B cell (primary cell): ENCODE measurements around the gene BRSK2. TPM values are rescaled to one million over a fixed set of nuclear protein-coding genes. Genes with fewer than 3 reads are reported as not detected.

Experiments used
- ATAC-seq: fragments of 200-7000 bp; cut with Tn5 transposase; one replicate; pipeline ENCODE4 v1.10.0; 2021; ENCODE audit warnings: low read depth, mild to moderate bottlenecking, moderate number of reproducible peaks, moderate library complexity
- CTCF ChIA-PET: fragments of 350-600 bp; sonication (Branson Sonifier 250); formaldehyde crosslinking; loops from one replicate; lab custom pipeline; 2021; ENCODE audit warnings: antibody characterized with exemption, inconsistent platforms; lab: Charles Lee
- POLR2A ChIA-PET: fragments of 350-600 bp; sonication (Branson Sonifier 250); formaldehyde crosslinking; loops from one replicate; lab custom pipeline; 2021; ENCODE audit warnings: antibody characterized with exemption; lab: Charles Lee
- DNase-seq: peaks from one replicate; pipeline ENCODE4 v3.0.0; 2013
- H2AFZ ChIP-seq: 2 replicates; pipeline ENCODE4 v1.6.1; 2012; ENCODE audit warnings: mild to moderate bottlenecking, low read depth, low read length; ENCODE audit not compliant: insufficient read depth, poor library complexity, severe bottlenecking
- H3K27ac ChIP-seq, 2 donors: 1 replicate in 1 of 2; 2 replicates in 1 of 2; pipeline ENCODE4 v1.5.1; 2012 to 2013; ENCODE audit warnings: low read length in 2 of 2, mild to moderate bottlenecking in 2 of 2, moderate library complexity in 1 of 2
- H3K27me3 ChIP-seq, 4 experiments: fragments of 200-600 bp in 1 of 4; sonication (generic) in 1 of 4; replicated peaks in 1 of 4; 1 replicate in 2 of 4; 2 replicates in 2 of 4; pipeline versions ENCODE4 v1.6.1 to v1.7.0; 2013 to 2016; ENCODE audit warnings: low read length in 3 of 4, mild to moderate bottlenecking in 2 of 4, mixed read lengths in 1 of 4, moderate library complexity in 1 of 4; ENCODE audit not compliant: insufficient read depth in 4 of 4, control insufficient read depth in 3 of 4; ENCODE audit errors: control extremely low read depth in 1 of 4
- H3K36me3 ChIP-seq, 2 experiments: replicated peaks in 1 of 2; 1 replicate in 1 of 2; 2 replicates in 1 of 2; pipeline versions ENCODE4 v1.6.1 to v1.7.1; 2013; ENCODE audit warnings: low read length in 1 of 2; ENCODE audit not compliant: insufficient read depth in 2 of 2, control insufficient read depth in 1 of 2; ENCODE audit errors: control extremely low read depth in 1 of 2, extremely low read depth in 1 of 2
- H3K4me1 ChIP-seq, 2 donors: fragments of 200-600 bp in 1 of 2; sonication (generic) in 1 of 2; 1 replicate in 1 of 2; 2 replicates in 1 of 2; pipeline versions ENCODE4 v1.5.1 to v1.6.1; 2013 to 2017; ENCODE audit warnings: low read length in 2 of 2; ENCODE audit not compliant: control insufficient read depth in 2 of 2, insufficient read depth in 2 of 2
- H3K4me2 ChIP-seq: replicated peaks from 2 replicates; pipeline ENCODE3; 2012; ENCODE audit warnings: mild to moderate bottlenecking, low read depth, low read length; ENCODE audit not compliant: poor library complexity, severe bottlenecking
- H3K4me3 ChIP-seq, 5 experiments: fragments of 200-600 bp in 1 of 5; sonication (generic) in 1 of 5; 1 replicate in 3 of 5; 2 replicates in 2 of 5; pipeline versions ENCODE4 v1.5.1 to v1.7.0; 2011 to 2016; ENCODE audit warnings: low read length in 4 of 5, mild to moderate bottlenecking in 4 of 5, low read depth in 2 of 5, control low read depth in 1 of 5, moderate library complexity in 1 of 5; ENCODE audit not compliant: insufficient read depth in 1 of 5; ENCODE audit errors: control extremely low read depth in 1 of 5, extremely low read depth in 1 of 5
- H3K79me2 ChIP-seq: fragments of 200-600 bp; sonication (generic); one replicate; pipeline ENCODE4 v1.6.0; 2016; ENCODE audit warnings: low read length; ENCODE audit not compliant: control insufficient read depth, insufficient read depth
- H3K9ac ChIP-seq: fragments of 200-600 bp; sonication (generic); 2 replicates; pipeline ENCODE4 v1.6.1; 2017; ENCODE audit warnings: mild to moderate bottlenecking, low read length, moderate library complexity
- H3K9me3 ChIP-seq, 3 donors: one replicate each; pipeline versions ENCODE4 v1.6.1 to v1.7.1; 2013; ENCODE audit warnings: low read length in 2 of 3; ENCODE audit not compliant: control insufficient read depth in 2 of 3, insufficient read depth in 1 of 3; ENCODE audit errors: control extremely low read depth in 1 of 3
- H4K20me1 ChIP-seq: 2 replicates; pipeline ENCODE4 v1.6.0; 2012; ENCODE audit warnings: mild to moderate bottlenecking, low read length; ENCODE audit not compliant: insufficient read depth, control insufficient read depth, poor library complexity, severe bottlenecking
- H3K27ac Mint-ChIP-seq: one replicate; pipeline ENCODE4 v1.8.0; 2021; ENCODE audit warnings: mixed read lengths
- H3K27me3 Mint-ChIP-seq: one replicate; pipeline ENCODE4 v1.8.0; 2021; ENCODE audit warnings: mixed read lengths
- H3K4me1 Mint-ChIP-seq: one replicate; pipeline ENCODE4 v1.8.0; 2021; ENCODE audit warnings: mixed read lengths
- H3K4me3 Mint-ChIP-seq: one replicate; pipeline ENCODE4 v1.8.0; 2021; ENCODE audit warnings: mixed read lengths
- H3K9me3 Mint-ChIP-seq: one replicate; pipeline ENCODE4 v1.8.0; 2022; ENCODE audit warnings: mixed read lengths; ENCODE audit not compliant: insufficient read depth
- EZH2 ChIP-seq: IDR thresholded peaks from 2 replicates; pipeline ENCODE4 v1.6.1; 2012; ENCODE audit warnings: borderline replicate concordance, low read depth, mild to moderate bottlenecking, moderate library complexity, low read length; ENCODE audit not compliant: insufficient read depth, poor library complexity, severe bottlenecking
- WGBS: methylation state at CpG from one replicate; pipeline ENCODE4 v1.1.5; 2013; ENCODE audit warnings: missing lambda C conversion rate; ENCODE audit not compliant: insufficient coverage; 5-methylcytosine and 5-hydroxymethylcytosine counted together
- intact Hi-C: fragments of 100-400 bp; cut with micrococcal nuclease; formaldehyde crosslinking; loops from one replicate; pipeline ENCODE4 v1.10.0; 2022
- polyA plus RNA-seq: library from polyadenylated mRNA; depleted of rRNA; stranded (reverse); fragments of >200 nt; gene quantifications from 2 replicates; pipeline ENCODE4 v1.2.3, GENCODE V29; 2012
- total RNA-seq, 2 donors: library from RNA; stranded (reverse); fragments of 120-200 nt in 1 of 2; gene quantifications; 1 replicate in 1 of 2; 2 replicates in 1 of 2; pipeline versions ENCODE4 v1.2.3 to v1.2.4, GENCODE V29; 2013 to 2022
- TF ChIP-seq, protein P1 (sequence below): fragments of 200-600 bp; IDR thresholded peaks from one replicate; pipeline ENCODE4 v1.8.0; 2022; ENCODE audit warnings: antibody characterized with exemption, mild to moderate bottlenecking

BRSK2 gene
- total and polyA plus RNA-seq, 2 donors (not counting 1 experiment from before 2014, with no cell fraction given): 0.51 to 0.79 TPM

DNA sequence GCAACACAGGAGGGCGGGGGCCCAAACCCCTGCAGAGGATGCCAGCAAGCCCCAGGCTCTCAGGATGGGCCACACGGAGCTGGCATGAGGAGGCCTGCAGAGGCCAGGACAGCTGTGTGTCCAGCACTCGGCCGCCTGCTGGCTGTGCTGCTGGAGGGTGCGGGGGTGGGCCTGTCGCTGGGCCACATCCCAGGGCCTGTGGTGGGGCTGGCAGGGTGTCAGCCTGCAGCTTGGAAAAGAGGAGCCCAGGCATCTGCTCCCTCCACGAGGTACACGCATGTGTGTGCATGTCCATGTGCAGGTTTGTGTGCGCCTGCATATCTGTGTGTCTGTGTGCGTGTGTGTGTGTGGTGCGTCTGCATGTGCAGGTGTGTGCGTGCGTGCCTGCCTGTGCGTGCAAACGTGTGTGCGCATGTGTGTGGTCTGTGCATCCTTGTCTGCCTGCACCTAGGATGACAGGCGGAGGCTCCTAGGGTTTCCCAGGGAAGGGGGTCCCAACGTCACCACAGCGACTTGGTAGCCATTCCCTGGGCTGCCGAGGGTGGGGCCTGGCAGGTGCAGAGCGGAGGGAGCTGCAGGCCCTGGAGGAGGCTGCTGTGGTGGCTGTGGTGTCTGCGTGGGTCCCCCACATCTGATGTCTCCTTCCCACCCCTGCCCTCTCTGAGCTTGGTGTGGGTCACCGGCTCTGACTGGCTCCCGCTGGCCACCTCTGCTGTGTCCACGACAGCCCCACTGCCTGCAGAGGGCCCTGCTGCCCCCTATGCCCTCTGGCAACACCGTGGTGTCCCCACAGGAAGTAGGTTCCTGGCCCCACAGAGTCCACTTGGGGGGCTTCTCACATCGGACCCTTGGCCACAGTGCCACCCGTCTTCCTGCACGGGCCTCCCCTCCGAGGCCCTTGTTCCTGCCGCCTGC, 17.1 kb downstream of the BRSK2 start:
- Histone ChIP-seq H3K4me3 (no peak overlapping the region), H3K27ac (no peak overlapping the region), H3K9me3 (peaks cover 0 to 14% (median 0%) of the 10 kb centered on the region in 3 donors), H3K4me1 (no peaks in the 10 kb centered on the region), H3K36me3 (no peaks in the 10 kb centered on the region), H2AFZ (no peak overlapping the region), H4K20me1 (no peaks in the 10 kb centered on the region), H3K79me2 (no peaks in the 10 kb centered on the region), H3K27me3 (peaks cover 0 to 5% (median under 1%) of the 10 kb centered on the region in 4 experiments), H3K9ac (no peak overlapping the region), H3K4me2 (no peak overlapping the region)
- Mint-ChIP-seq H3K9me3 (no peaks in the 10 kb centered on the region), H3K4me1 (no peaks in the 10 kb centered on the region), H3K27me3 (peaks cover 3% of the 10 kb centered on the region), H3K4me3 (no peak overlapping the region), H3K27ac (no peak overlapping the region)
- CTCF ChIA-PET: no interaction called here
- ATAC-seq (no peak), DNase-seq (no peak)
- intact Hi-C loops: no loop called here
- POLR2A ChIA-PET: no interaction called here
- 84% methylated on average over 31 of the region's 31 CpGs for WGBS
- TF ChIP-seq, protein P1, sequence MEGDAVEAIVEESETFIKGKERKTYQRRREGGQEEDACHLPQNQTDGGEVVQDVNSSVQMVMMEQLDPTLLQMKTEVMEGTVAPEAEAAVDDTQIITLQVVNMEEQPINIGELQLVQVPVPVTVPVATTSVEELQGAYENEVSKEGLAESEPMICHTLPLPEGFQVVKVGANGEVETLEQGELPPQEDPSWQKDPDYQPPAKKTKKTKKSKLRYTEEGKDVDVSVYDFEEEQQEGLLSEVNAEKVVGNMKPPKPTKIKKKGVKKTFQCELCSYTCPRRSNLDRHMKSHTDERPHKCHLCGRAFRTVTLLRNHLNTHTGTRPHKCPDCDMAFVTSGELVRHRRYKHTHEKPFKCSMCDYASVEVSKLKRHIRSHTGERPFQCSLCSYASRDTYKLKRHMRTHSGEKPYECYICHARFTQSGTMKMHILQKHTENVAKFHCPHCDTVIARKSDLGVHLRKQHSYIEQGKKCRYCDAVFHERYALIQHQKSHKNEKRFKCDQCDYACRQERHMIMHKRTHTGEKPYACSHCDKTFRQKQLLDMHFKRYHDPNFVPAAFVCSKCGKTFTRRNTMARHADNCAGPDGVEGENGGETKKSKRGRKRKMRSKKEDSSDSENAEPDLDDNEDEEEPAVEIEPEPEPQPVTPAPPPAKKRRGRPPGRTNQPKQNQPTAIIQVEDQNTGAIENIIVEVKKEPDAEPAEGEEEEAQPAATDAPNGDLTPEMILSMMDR: no peak
- no peak for TF ChIP-seq EZH2

GRCh38 chr11:1407668-1408067, 17.9 kb downstream of the BRSK2 start:
- intact Hi-C loops: no loop called here
- H3K4me1 ChIP-seq: no peaks in the 10 kb centered on the region
- H3K36me3 ChIP-seq: no peaks in the 10 kb centered on the region
- H3K9ac ChIP-seq: no peak overlapping the region
- H3K4me3 Mint-ChIP-seq: no peak overlapping the region
- ATAC-seq: no peak
- no peak overlapping the region for H3K4me3 ChIP-seq
- H2AFZ ChIP-seq: no peak overlapping the region
- H3K9me3 Mint-ChIP-seq: no peaks in the 10 kb centered on the region
- H3K27ac ChIP-seq: no peak overlapping the region
- no peaks in the 10 kb centered on the region for H3K79me2 ChIP-seq
- peaks cover 0 to 7% (median 0%) of the 10 kb centered on the region in 3 donors for H3K9me3 ChIP-seq
- no peaks in the 10 kb centered on the region for H3K4me1 Mint-ChIP-seq
- no peak overlapping the region for H3K27ac Mint-ChIP-seq
- TF ChIP-seq EZH2: no peak
- TF ChIP-seq, protein P1: no peak
- WGBS: 88% methylated on average over 7 of the region's 8 CpGs
- H3K27me3 Mint-ChIP-seq: peaks cover 3% of the 10 kb centered on the region
- ChIA-PET CTCF (no interaction called here), POLR2A (no interaction called here)
- H3K4me2 ChIP-seq: no peak overlapping the region
- no peaks in the 10 kb centered on the region for H4K20me1 ChIP-seq
- no peak for DNase-seq
- no peaks in the 10 kb centered on the region for H3K27me3 ChIP-seq
